HK-2 (cell line): ENCODE measurements around the gene AANAT.

Experiments used
- DNase-seq: peaks from one replicate; pipeline ENCODE4 v3.0.0-alpha.2; 2018; ENCODE audit not compliant: unreplicated experiment

Gene AANAT

DNA sequence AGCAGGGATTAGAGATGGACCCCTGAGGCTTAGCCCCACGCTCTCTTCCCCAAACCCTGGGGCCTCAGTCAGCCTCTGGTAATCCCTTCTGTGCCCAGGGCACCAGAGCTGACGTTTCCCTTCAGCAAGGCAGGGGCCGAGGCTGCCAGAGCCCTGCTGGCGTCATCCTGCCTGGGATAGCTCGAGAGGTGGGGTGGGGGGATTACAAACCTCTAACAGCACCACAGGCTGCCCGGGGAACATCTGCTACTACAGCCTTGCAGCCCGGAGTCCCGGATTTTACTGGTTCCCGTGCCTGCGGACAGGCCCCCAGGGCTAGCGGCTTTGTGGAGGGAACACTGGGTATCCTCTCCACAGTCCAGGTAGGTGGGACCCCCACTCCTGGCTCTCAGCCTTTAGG lies at the start of gene AANAT:
TSS of gene AANAT (plus strand) at position 238 of the 400 bp plus-strand sequence. CDS start 1,144 bp downstream, outside the sequence.
- no peak for DNase-seq

- no peak for DNase-seq
Observed at GRCh38 chr17:76419576-76420260, 47.7 kb upstream of the AANAT start.

DNA sequence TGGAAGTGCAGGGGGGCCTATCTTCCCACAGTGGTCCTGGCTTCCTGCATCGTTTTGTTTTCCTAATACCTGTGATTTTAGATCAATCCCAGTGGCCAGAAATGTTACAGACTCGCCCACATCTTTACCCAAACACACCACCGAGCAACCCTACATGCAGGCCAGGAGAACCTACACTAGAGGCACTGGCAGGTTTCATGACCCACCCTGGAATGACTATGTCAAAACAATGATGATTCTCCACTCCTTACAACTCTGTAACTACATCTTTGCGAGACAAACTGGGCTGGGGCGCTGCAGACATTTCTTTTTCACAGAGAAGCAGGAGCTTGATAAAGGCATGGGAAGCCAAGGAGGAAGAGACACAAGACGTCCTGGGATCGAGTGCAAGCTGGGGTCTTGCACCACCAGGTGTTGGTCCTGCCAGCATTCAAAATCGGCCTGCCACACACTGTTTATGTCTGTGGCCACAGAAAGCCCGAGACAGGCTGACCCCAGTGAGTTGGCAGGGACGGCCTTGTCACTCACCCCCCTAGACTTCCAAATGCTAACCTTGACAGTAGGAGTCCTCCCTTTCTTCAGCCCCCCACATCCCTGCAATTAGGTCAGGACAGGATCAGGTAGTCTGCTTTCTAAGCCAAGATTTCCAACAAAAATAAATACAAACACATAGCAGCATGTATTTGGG lies 46.9 kb upstream of the AANAT start:
- DNase-seq = no peak

- no peak for DNase-seq
Observed at GRCh38 chr17:76421044-76421407, 46.4 kb upstream of the AANAT start.

- DNase-seq = no peak
Observed at GRCh38 chr17:76422406-76422805, 45.0 kb upstream of the AANAT start.

- no peak for DNase-seq
Observed at GRCh38 chr17:76422860-76423259, 44.5 kb upstream of the AANAT start.

GRCh38 chr17:76426853-76427252 lies 40.5 kb upstream of the AANAT start:
- no peak for DNase-seq

- no peak for DNase-seq
Observed at GRCh38 chr17:76427501-76428231, 39.7 kb upstream of the AANAT start.

GRCh38 chr17:76428511-76428910 lies 38.9 kb upstream of the AANAT start:
- no peak for DNase-seq

GRCh38 chr17:76431509-76431908 lies 35.9 kb upstream of the AANAT start:
- no peak for DNase-seq

- no peak for DNase-seq
Observed at GRCh38 chr17:76432004-76432403, 35.4 kb upstream of the AANAT start.

GRCh38 chr17:76432712-76433336 lies 34.6 kb upstream of the AANAT start:
- no peak for DNase-seq

DNA sequence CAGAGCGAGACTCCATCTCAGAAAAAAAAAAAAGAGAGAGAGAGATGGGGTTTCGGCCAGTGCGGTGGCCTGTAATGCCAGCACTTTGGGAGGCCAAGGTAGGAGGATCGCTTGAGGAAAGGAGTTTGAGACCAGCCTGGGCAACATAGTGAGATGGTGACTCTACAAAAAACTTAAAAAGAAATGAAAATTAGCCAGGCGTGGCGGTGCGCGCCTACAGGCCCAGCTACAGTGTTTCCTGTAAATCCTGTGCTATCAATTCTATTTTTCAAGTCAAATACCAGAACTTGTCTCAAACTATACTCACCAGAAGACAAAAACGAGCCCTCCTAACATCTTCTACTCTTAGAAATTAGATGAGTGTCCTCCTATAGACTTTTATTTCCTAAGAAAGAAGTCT lies 33.7 kb upstream of the AANAT start:
- no peak for DNase-seq

- no peak for DNase-seq
Observed at GRCh38 chr17:76434870-76435269, 32.5 kb upstream of the AANAT start.

- DNase-seq = no peak
Observed at GRCh38 chr17:76435751-76436150, 31.7 kb upstream of the AANAT start.

- DNase-seq = no peak
Observed at GRCh38 chr17:76437467-76438402, 29.7 kb upstream of the AANAT start.

- DNase-seq = no peak
Observed at GRCh38 chr17:76438906-76439305, 28.5 kb upstream of the AANAT start.

GRCh38 chr17:76439314-76439928 lies 28.0 kb upstream of the AANAT start:
- DNase-seq = no peak

DNA sequence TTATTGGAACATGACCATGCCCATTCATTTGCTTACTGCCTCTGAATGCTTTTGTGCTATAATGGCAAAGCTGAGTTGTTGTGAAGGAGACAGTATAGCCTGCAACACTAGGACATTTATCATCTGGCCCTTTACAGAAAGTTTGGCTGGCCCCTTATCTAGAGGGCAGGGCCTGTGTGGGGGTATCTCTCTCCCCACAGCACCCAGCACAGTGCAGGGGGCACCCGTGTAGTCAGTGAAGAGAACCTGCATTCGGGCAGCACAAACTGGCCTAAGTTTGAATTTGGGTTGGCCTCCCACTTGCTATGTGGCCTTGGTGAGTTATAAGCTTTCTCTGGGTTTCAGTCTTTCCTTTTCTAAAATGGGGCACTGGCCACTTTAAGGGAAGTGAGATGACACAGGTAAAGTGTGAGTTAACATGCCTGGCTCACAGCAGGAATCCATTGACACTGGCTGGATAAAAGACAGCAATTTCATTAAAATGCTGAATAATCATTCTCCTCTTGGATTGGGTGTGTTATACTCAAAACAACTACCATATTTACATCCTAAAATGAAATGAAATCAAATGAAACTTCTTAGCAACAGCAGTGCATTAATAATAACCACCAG lies 26.5 kb upstream of the AANAT start:
- no peak for DNase-seq

DNA sequence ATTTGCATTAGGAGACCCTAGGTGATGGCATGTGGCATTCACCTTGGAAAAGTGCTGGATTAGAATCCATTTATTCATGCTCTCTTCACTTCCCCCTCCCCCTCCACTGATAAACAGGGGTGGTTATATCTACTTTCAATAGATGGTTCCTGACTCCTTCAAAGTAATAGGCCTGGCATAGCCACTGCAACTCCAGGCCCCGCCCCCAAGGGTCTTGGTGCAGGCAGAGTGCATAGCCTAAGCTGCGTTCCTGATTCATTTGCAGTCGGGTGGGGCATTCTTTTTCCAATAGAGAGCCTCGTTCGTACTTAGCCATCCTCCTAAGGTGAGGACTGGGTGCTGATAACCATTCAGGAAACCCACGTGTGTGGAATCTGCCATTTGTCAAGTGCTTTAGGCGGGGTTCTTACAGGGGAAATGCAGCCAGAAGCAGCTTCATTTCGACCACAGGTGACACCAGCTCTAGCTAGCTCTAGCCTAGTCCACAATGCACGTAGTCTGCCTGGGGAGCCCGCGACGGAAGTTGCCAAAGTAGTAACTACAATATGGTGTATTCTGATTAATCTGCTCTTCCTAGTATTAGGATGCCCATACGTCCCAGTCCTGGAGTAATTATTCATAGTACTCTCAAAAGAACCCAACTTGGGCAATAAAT lies 25.6 kb upstream of the AANAT start:
- DNase-seq = no peak
